ENCODE results near the gene LPCAT1.
"Not testable (repeated sequence)": the region's sequence is repeated elsewhere in the genome, so short reads cannot be mapped to it uniquely, and the experiment has no call there.

- not testable (repeated sequence) for TF ChIP-seq CTCF (conservative IDR thresholded peaks at IDR 0.05; ENCODE audit: low read length); EZH2phosphoT487 (IDR thresholded peaks at IDR 0.05; ENCODE audit: borderline replicate concordance)
Observed at GRCh38 chr5:1567527-1568200, 43.9 kb upstream of the LPCAT1 start.

Measured in Loucy (cell line).